Fibroblast of villous mesenchyme (primary cell): ENCODE measurements around the gene ABCA13. TPM values are rescaled to one million over a fixed set of nuclear protein-coding genes. Genes with fewer than 3 reads are reported as not detected.

Experiments
- DNase-seq: peaks from one replicate; pipeline ENCODE4 v3.0.0-alpha.2; 2010; ENCODE audit warnings: low read depth
- H3K4me3 ChIP-seq: 2 replicates; pipeline ENCODE4 v1.5.1; 2011; ENCODE audit warnings: low read depth, mild to moderate bottlenecking, low read length
- CTCF ChIP-seq: IDR thresholded peaks from 2 replicates; pipeline ENCODE4 v1.5.1; 2012; ENCODE audit warnings: low read depth, mild to moderate bottlenecking, low read length; ENCODE audit not compliant: insufficient read depth
- total RNA-seq: library from RNA; depleted of rRNA; stranded (reverse); fragments of >200 nt; gene quantifications from 2 replicates; pipeline ENCODE4 v1.2.3, GENCODE V29; 2012

ABCA13 gene
- total RNA-seq, 1 donor = not detected

- no peak for DNase-seq
- no peak overlapping the region for H3K4me3 ChIP-seq
- TF ChIP-seq CTCF = no peak
Observed at GRCh38 chr7:48237354-48237753, 66.1 kb downstream of the ABCA13 start.

- no peak for TF ChIP-seq CTCF
- DNase-seq = no peak
- no peak overlapping the region for H3K4me3 ChIP-seq
Observed at GRCh38 chr7:48242846-48243245, 71.6 kb downstream of the ABCA13 start.

GRCh38 chr7:48244864-48245271 lies 73.6 kb downstream of the ABCA13 start:
- H3K4me3 ChIP-seq = no peak overlapping the region
- DNase-seq = peak; percentile 28
- no peak for TF ChIP-seq CTCF

GRCh38 chr7:48245751-48246472 lies 74.7 kb downstream of the ABCA13 start:
- no peak for TF ChIP-seq CTCF
- no peak for DNase-seq
- no peak overlapping the region for H3K4me3 ChIP-seq

- no peak for TF ChIP-seq CTCF
- H3K4me3 ChIP-seq = no peak overlapping the region
- no peak for DNase-seq
Observed at GRCh38 chr7:48249166-48249565, 77.9 kb downstream of the ABCA13 start.

GRCh38 chr7:48250441-48250951 lies 79.2 kb downstream of the ABCA13 start:
- TF ChIP-seq CTCF = no peak
- H3K4me3 ChIP-seq = no peak overlapping the region
- DNase-seq = peak; percentile 86

- no peak for DNase-seq
- H3K4me3 ChIP-seq = no peak overlapping the region
- TF ChIP-seq CTCF = no peak
Observed at GRCh38 chr7:48251766-48252165, 80.5 kb downstream of the ABCA13 start.
